GM23338 (cell line): Measurements from ENCODE around the gene METTL14.

Source experiments
- CREB1 ChIP-seq: fragments of 250-450 bp; sonication (Bioruptor Pico); IDR thresholded peaks from 2 replicates; pipeline ENCODE4 v1.5.0; 2020; ENCODE audit warnings: low read depth, mild to moderate bottlenecking, moderate library complexity
- EZH2 ChIP-seq: fragments of 200-600 bp; sonication (generic); IDR thresholded peaks from one replicate; pipeline ENCODE4 v1.8.0; 2017; ENCODE audit warnings: antibody characterized with exemption, mild to moderate bottlenecking, low read depth; ENCODE audit not compliant: unreplicated experiment
- JUNB ChIP-seq: IDR thresholded peaks from one replicate; pipeline ENCODE4 v1.6.1; 2016; ENCODE audit warnings: antibody characterized with exemption; ENCODE audit not compliant: unreplicated experiment
- NANOG ChIP-seq: IDR thresholded peaks from 2 replicates; pipeline ENCODE4 v1.6.1; 2016; ENCODE audit warnings: antibody characterized with exemption, borderline replicate concordance
- TF ChIP-seq, protein P1 (sequence below), 2 experiments: fragments of 200-600 bp in 1 of 2; sonication (generic) in 1 of 2; conservative IDR thresholded peaks; 2 replicates each; pipeline versions ENCODE4 v1.5.1 to v1.6.1; 2016 to 2017; ENCODE audit warnings: antibody characterized with exemption in 2 of 2, low read depth in 2 of 2, mild to moderate bottlenecking in 2 of 2, moderate library complexity in 1 of 2
- TF ChIP-seq, protein P2 (sequence below): IDR thresholded peaks from one replicate; pipeline ENCODE4 v1.6.1; 2018; ENCODE audit warnings: antibody characterized with exemption; ENCODE audit not compliant: unreplicated experiment

DNA sequence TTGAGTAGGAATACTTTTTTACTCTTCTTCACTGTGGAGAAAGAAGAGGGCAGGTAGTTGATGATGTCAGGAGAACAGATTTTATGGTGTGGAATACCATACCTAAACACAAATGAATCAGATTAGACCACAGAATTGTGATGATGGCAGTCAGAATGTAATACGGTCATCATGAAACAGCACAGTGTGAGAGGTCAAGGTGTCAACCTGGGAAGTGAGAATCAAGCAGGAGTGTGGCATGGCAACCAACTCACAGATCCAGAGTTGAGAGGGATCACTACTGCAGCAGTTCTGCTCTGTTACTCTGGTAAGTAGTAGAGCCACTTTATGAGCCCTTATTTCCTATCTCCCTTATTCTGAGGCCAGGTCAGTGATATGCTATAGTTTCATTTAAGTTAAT lies 27.7 kb downstream of the METTL14 start:
- TF ChIP-seq EZH2 (no peak), NANOG (no peak), CREB1 (CRISPR knock-in tag) (no peak), JUNB (no peak)
- TF ChIP-seq, protein P1, sequence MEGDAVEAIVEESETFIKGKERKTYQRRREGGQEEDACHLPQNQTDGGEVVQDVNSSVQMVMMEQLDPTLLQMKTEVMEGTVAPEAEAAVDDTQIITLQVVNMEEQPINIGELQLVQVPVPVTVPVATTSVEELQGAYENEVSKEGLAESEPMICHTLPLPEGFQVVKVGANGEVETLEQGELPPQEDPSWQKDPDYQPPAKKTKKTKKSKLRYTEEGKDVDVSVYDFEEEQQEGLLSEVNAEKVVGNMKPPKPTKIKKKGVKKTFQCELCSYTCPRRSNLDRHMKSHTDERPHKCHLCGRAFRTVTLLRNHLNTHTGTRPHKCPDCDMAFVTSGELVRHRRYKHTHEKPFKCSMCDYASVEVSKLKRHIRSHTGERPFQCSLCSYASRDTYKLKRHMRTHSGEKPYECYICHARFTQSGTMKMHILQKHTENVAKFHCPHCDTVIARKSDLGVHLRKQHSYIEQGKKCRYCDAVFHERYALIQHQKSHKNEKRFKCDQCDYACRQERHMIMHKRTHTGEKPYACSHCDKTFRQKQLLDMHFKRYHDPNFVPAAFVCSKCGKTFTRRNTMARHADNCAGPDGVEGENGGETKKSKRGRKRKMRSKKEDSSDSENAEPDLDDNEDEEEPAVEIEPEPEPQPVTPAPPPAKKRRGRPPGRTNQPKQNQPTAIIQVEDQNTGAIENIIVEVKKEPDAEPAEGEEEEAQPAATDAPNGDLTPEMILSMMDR (conservative IDR thresholded peaks at IDR 0.05; ENCODE audit: low read depth in 2 of 2): no peak
- TF ChIP-seq, protein P2, sequence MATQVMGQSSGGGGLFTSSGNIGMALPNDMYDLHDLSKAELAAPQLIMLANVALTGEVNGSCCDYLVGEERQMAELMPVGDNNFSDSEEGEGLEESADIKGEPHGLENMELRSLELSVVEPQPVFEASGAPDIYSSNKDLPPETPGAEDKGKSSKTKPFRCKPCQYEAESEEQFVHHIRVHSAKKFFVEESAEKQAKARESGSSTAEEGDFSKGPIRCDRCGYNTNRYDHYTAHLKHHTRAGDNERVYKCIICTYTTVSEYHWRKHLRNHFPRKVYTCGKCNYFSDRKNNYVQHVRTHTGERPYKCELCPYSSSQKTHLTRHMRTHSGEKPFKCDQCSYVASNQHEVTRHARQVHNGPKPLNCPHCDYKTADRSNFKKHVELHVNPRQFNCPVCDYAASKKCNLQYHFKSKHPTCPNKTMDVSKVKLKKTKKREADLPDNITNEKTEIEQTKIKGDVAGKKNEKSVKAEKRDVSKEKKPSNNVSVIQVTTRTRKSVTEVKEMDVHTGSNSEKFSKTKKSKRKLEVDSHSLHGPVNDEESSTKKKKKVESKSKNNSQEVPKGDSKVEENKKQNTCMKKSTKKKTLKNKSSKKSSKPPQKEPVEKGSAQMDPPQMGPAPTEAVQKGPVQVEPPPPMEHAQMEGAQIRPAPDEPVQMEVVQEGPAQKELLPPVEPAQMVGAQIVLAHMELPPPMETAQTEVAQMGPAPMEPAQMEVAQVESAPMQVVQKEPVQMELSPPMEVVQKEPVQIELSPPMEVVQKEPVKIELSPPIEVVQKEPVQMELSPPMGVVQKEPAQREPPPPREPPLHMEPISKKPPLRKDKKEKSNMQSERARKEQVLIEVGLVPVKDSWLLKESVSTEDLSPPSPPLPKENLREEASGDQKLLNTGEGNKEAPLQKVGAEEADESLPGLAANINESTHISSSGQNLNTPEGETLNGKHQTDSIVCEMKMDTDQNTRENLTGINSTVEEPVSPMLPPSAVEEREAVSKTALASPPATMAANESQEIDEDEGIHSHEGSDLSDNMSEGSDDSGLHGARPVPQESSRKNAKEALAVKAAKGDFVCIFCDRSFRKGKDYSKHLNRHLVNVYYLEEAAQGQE: no peak
